SKM-1 treated with dmso at 0.1 percent for 144 hours (cell line): ENCODE data around the gene TK1.

Source experiments
- DNase-seq: peaks from one replicate; lab custom pipeline; 2025; ENCODE audit not compliant: unreplicated experiment; lab: John Stamatoyannopoulos, UW

The TK1 gene

DNA sequence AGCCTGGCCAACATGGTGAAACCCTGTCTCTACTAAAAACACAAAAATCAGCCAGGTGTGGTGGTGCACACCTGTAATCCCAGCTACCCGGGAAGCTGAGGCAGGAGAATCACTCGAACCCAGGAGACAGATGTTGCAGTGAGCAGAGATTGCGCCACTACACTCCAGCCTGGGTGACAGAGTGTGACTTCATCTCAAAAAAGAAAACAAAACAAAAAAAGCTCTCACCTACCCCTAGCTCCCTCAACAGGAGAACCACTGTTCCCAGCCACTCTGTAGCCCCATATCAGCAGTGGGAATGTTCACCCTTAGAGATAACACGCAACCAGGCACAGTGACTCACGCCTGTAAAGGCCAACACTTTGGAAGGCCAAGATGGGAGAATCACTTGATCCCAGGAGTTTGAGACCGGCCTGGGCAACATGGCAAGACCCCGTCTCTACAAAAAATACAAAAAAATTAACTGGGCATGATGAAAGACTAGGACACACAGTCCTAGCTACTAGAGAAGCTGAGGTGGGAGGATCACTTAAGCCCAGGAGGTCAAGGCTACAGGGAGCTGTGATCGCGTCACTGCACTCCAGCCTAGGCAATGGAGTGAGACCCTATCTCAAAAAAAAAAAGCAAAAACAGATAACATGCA is 50.9 kb downstream of the TK1 start:
- no peak for DNase-seq

DNA sequence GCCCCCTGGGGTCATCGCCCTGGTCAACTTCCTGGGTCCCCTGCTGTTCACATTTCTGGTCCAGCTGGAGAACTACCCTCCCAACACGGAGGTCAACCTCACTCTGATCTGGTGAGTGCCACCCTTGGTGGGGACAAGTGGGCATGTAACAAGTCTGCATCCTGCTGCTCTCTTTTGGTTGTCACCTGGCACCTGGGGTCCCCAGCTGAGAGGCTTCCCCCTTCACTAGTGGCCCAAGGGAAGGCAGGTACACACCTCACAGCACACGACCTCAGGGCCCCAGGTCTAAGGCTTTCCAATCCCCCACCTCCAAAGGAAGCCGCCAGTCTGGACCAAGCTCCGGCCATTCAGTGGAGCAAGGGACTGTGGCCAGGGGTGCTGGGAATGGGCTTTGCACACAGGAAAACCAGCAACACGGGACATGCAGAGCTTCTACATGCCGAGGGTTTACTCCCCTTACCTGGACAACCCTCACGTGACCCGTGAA is 51.9 kb downstream of the TK1 start:
- no peak for DNase-seq

DNA sequence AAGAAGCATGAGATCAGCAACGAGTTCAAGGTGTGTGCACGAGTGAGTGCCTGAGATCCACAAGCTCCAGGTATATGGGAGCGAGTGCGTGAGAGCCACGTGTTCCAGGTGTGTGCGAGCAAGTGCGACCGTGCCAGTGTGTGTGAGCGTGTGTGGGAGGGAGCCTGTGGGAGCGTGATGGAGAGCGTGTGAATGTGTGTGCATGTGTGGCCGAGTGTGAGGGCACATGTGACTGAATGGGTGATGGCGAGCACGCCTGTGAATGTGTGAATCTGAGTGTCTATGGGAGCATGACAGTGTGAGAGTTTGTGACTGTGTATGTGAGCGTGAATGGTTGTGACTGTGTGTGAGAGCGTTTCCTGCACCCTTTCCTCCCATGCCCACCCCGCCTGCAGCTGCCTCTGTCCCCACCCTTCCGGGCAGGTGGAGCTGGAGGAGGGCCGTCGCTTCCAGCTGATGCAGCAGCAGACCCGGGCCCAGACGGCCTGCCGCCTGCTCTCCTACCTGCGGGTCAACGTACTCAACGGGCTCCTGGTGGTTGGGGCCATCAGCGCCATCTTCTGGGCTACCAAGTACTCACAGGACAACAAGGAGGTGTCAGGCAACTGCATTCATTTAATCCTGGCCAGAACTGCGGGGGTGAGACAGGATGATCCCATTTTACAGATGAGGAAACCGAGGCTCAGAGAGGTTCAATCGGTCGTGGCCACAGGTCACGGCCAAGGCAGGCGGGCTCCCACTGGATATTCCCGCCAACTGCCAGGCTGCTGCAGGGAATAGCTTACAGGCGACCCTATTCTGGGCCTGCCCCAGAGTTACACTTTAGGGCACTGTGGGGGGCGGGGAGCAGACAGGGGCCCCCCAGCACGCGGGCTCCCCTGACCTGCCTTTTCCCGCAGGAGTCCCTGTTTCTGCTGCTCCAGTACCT is 52.6 kb downstream of the TK1 start:
- DNase-seq: peak; percentile 28

DNA sequence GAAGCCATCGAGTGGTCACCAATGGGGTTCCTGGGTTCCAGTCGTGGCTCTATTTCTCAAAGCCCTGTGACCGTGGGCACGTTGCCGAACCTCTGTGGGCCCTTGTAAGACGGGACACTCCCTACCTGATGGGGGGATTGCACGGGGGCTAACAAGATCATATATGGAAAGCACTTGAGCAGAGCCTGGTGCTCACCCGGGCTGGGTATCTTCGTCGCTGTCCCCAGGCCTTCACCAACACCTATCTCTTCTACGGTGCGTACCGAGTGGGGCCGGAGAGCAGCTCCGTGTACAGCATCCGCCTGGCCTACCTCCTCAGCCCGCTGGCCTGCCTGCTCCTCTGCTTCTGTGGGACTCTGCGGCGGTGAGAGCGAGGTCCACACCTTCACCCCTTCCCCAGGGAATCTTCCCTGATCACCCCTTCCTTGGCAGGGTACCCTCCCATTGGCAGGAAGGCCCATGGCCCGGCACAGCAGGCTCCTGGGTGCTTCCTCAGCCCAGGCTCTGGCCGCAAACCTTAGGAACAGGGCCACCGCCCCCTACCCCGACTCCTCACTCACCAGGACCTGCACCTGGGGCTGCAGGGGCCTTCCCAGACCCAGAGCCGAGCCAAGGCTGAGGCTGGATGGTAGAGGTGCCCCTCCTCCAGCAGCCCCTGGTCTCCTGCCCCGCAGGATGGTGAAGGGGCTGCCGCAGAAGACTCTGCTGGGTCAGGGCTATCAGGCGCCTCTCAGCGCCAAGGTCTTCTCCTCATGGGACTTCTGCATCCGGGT is 53.5 kb downstream of the TK1 start:
- DNase-seq: no peak

DNA sequence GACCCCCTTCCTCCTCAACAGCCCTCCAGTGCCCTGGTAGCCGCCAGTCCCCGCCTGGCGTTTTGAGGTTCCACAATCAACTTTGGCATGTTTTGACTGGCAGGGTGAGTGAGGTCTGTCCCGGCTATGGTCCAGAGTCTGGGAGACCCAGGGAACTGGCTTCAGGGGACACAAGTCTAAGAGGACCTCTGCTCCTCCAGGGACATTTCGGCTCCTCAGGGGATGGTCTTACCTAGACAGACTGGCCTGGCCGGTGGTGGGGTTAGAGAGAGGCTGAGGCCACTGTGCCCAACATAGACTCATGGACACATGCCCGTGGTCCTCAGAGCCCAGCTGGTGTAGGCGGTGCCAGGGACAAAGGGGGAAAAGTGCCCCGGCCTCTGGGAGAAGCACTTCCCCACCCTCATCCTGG is 54.1 kb downstream of the TK1 start:
- no peak for DNase-seq

DNA sequence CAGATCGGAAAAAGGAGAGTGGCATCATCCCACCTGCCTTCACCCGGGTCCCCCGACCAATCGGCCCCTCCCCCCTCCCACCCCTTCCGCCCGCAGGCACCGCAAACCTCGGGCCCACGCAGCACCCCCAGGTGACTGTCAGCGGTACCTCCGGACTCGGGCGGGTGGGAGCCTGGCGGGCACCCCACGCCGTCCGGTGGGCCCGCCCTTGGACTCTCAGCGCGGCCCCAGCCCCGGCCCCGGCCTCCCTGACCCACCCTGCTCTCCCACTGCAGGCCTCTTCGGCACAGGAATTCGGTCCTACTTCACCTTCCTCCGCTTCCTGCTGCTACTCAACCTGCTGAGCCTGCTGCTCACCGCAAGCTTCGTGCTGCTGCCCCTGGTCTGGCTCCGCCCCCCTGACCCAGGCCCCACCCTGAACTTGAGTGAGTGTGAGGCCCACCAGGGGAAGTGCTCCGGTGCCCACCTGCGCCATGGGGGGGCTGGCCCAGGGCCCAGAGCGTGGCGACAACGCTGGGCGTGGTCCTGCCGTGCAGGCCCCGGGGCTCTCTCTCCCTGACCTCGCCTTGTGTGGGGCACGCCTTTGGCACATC is 54.7 kb downstream of the TK1 start:
- no peak for DNase-seq

DNA sequence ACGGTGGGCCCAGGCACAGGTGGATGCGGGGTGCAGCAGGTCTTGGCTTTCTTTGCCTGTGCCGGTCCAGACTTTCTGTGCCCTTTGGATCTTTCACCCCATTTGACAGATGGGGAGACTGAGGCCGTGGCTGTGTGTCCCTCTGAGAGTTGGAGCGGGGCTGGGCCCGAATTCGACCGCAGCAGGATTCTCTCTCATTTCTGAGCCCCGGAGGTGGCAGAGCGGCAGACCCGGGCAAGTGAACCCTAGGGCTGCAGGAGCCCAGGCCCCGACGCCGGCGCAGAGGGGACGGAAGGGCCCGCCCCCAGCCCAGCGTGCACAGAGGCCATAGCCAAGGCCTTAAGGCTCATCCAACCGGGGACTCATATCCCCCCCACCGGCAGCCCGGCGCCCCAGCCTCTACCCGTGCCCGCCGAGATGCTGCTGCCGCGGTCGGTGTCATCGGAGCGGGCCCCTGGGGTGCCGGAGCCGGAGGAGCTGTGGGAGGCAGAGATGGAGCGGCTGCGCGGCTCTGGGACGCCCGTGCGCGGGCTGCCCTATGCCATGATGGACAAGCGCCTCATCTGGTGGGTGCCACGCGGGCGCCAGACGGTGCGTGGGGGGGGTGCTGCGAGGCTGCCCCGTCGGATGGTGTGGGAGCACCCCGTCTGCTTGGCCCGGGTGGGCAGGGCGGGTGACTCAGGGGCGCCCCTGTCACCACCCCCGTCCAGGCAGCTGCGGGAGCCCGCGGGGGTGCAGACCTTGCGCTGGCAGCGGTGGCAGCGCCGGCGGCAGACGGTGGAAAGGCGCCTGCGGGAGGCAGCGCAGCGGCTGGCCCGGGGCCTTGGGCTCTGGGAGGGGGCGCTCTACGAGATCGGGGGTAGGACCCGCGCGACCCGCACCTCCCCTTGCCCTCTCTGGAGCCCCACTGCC is 55.4 kb downstream of the TK1 start:
- no peak for DNase-seq

DNA sequence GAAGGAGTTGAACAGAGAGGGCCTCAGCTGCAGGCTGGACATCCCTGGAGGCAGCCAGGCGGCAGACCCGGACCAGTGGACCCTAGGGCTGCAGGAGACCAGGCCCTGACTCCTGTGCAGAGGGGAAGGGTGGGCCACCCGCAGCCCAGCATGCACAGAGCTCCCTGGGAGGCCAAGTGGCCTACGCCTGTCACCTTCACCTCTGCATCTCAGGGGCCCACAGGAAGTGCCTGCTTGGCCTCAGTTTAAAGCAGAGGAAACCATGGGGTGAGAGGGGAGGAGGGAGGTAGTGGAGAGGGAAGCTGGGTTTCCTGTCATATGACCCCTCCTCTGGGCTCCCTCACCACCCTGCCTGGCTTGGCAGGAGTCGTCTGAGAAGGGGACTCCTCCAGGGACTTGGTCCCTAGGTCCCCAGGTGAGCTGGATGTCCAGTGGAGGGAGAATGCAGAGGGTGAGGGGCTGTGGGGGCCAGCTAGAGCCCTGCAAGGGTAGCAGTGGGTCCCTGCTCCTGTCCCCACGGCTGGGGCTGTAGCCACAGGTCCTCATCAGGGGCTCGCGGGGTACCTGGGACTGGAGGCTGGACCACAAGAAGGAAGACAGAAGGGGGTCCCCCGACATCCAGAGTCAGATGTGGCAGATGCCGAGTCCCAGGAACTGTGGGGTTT is 56.3 kb downstream of the TK1 start, which contains the start of gene TMC8:
Gene TMC8, plus strand, starts transcription at position 335 of the 665 bp plus-strand sequence. CDS start 818 bp downstream, outside the sequence.
- peak; percentile 95 for DNase-seq

DNA sequence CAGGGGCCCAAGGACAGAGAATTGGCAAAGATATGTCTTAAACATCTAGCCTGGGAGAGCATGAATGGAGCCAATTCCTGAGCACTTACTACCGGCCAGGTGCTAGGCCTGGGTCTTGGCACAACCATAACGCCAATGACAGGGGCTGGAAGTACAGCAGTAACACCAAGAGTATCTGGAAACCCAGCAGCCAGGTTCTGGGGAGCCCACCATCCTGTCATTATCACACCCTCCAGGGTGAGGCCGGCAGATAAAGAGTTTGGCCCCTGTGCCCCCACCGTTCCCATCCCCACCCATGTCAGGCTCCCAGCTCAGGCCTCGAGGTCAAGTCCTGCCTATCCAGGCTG is 56.8 kb downstream of the TK1 start:
- DNase-seq: no peak

DNA sequence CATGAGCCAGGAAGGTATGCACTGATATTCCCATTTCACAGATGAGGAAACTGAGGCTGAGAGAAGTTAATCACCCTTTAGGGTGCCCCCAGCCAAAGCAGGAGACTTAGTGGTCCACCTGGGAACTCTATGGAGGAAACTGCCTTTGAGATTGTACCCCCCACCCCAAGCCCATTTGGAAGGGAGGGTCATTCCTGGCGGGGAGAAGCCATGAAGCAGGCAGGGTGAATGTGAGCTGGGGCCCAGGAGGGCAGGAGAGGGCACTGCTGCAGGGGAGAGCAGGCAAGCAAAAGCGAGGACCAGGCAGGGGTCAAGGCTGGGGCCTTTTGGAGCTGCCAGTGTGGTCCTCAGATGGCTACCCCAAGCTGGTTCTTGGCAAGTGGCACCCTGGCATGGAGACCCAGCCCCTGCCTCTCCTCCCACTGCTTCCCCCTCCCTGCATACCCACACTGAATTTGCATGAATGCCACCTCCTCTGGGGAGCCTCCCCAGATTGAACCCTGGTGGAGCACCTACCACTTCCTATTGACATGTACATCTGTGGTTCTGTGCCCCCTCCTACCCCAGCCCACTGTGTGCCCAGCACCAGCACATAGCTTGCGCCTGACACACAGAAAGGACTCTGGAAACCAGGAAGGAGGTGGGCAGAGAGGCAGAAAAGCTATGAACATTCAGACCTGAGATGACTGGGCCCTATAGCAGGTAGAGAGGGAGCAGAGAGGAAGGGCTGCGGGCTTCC is 57.3 kb downstream of the TK1 start:
- DNase-seq: no peak

DNA sequence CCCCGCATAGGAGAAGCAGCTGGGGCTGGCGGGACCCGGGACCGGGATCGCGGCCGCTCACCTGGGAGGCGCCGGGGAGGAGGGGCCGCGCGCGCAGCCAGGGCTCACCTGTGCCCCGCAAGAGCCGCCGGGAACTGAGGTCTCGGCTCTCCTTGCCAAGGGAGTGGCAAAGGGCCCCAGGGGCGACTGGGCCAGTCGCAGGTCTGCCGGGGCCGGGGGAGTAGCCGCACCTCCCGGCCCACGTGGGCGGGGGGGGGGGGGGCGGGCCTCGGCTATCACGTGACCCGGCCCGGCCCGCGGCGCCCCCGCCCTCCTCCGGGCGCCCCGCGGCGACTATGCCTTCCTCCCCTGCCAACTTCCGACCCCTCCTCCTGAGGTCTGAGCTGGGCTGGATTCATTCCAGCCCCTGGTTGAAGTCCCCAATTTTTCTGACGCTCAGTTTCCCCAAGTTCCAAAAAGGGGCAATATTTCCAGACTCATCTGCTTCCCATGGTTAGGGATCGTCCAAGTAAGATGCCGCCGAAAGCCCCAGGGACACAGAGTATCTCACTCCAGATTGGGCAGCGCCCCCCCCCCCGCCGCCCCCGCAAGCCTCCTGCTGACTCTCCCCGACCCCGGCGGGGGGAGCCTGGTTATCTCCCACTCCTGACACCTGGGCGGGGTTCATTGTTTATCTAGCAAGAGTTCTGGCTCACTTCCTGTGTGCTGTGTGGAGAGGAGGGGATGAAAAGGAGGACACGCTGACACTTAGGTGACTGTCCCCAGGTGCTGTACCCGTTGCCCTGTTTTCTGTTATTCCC is 58.1 kb downstream of the TK1 start, which contains the start of gene TMC6:
Gene TMC6, minus strand, starts transcription at position 205 of the 800 bp plus-strand sequence. CDS start 1,923 bp downstream, outside the sequence.
- DNase-seq: peak; percentile 76

DNA sequence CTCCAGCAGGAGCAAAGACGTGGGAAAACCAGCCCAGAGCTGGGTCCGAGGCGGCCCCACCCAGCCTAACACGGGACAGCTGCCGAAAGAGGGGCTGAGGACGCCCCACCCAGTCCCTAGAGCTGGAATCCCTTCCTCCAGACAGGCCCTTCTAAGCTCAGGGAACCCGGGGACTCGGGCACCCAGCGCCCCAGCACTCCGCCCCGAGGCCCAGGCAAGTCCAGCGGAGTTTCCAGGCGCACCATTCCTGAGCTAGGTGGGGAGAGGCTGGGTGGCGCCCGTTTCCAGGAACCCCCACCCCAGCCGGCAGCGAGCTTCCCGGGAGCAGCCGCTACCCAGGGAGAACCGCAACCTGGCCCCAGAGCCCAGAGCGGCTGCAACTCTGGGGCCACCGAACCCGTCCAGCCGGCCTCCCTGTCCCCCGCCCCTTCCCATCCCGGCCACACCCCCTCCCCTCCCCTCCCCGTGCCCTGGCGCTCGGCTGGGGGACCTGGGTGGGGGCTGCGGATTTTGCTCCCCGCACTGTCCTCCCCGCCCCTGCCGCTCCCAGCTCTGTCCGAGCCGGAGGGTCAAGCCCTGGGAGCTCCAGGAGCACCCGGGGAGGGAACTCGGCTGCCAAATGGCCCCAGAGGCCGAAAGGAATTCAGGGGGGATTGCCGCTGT is 58.8 kb downstream of the TK1 start:
- no peak for DNase-seq

DNA sequence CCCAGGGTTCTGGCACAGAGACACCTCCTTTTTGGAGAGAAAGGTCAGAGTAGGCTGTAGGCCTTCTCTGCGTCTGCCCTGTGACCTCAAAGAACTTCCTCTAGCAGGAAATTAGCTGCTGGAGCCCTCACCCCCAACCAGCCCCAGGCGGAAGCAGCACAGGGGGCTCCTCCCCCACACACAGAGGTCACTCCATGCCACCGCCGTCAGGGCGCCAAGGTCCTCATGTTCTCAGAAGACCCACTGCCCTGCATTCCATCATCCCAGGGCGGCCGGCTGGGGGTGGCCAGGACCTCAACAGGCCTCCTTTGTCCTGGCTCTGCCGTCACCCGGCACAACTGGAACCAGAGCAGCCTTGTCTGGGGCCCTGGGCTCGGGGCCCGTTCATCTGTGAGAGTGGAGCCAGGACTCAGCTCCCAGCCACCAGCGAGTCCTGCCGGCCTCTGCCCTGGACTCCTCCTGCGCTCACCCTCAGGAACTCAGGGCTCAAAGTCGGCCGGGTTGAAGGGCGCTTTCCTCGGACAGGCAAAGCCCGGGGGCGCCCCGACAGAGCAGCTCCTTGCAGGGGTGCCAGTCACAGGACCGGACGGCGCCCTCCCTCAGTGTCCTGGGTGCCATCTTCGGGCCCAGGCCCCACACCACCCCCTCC is 59.5 kb downstream of the TK1 start:
- DNase-seq: peak; percentile 95

DNA sequence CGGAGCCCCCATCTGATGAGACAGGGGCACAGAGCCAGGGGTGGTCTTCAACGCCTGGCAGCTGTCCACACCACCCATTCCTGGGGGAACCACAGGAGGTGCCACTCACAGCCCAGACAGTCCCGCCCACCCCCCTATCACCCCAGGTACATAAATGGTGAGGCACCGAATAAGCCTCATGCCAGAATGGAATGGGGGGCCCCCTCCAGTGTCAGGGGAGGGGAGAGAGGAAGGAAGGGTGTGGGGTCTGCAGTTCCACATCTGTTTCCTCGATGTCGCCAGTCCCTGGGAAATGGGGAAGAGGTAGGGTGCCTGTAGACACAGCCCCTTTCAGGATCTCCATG is 60.0 kb downstream of the TK1 start:
- DNase-seq: no peak

DNA sequence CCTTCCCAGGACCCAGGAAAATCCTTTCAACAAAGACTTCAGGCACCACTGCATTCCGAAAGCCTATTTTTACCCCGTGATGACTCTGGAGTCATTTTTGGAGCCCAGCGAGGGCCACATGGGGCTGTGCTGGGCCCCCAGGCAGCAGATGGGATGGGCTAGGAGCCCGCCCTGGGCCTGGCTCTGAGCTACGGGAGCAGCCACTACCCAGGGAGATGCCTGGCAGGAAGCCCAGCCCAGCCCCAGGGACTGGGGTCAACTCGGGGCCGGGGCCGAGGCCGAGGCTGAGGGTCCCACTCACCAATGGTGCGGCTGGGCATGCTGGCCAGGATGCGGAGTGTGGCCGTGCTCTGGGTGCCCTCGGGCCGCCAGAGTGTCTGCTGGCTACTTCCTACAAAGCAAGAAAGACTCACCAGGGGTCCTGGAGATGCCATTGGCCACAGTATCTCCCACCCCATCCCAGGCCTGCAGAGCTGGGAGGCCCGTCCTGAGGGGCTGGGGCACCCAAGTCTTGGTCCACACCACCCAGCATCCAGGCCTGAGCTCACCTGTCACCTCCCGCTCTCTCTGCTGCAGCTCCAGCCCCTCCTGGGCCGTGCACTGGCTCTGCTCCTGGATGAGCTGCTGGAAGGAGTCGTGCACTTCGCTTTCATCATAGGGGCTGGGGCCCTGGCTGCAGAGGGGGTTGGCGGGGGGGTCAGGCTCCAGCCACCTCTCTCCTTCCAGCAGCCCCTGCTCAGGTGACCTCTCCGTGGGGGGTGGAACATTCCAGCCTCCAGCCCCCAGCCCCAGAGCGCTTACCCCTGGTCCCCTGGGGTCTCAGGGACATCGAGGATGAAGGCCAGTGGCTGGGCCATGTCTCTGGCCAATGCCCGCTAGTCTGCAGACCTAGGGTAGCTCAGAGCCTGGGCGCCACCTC is 60.6 kb downstream of the TK1 start:
- DNase-seq: no peak
